RWPE2 (cell line): ENCODE data around the gene AADAC.
"Not testable (repeated sequence)": the region's sequence is repeated elsewhere in the genome, so short reads cannot be mapped to it uniquely, and the experiment has no call there.

ENCODE experiments used
- ATAC-seq: fragments of 200-7000 bp; cut with Tn5 transposase; 3 replicates; pipeline ENCODE4 v1.9.1; 2021; ENCODE audit warnings: low read depth
- DNase-seq: peaks from one replicate; pipeline ENCODE4 v3.0.0-alpha.2; 2020; ENCODE audit warnings: low spot score
- H3K27ac ChIP-seq: fragments of 450-650 bp; 2 replicates; pipeline ENCODE4 v1.5.1; 2017; ENCODE audit warnings: mild to moderate bottlenecking; ENCODE audit not compliant: poor library complexity, severe bottlenecking
- H3K27me3 ChIP-seq: fragments of 250-450 bp; sonication (Bioruptor Pico); 2 replicates; pipeline ENCODE4 v1.5.1; 2021; ENCODE audit warnings: mild to moderate bottlenecking, moderate library complexity; ENCODE audit not compliant: insufficient read depth, poor library complexity, severe bottlenecking
- H3K36me3 ChIP-seq: fragments of 250-450 bp; sonication (Bioruptor Pico); 2 replicates; pipeline ENCODE4 v1.5.1; 2020; ENCODE audit warnings: low read depth, mild to moderate bottlenecking, moderate library complexity
- H3K4me1 ChIP-seq: fragments of 250-450 bp; sonication (Bioruptor Pico); 2 replicates; pipeline ENCODE4 v1.5.1; 2021; ENCODE audit warnings: mild to moderate bottlenecking, moderate library complexity; ENCODE audit not compliant: insufficient read depth, poor library complexity, severe bottlenecking
- H3K4me3 ChIP-seq: fragments of 250-450 bp; sonication (Bioruptor Pico); 2 replicates; pipeline ENCODE4 v1.5.1; 2021; ENCODE audit warnings: mild to moderate bottlenecking, moderate library complexity; ENCODE audit not compliant: severe bottlenecking
- H3K9me3 ChIP-seq: fragments of 250-450 bp; sonication (Bioruptor Pico); 2 replicates; pipeline ENCODE4 v1.5.1; 2021; ENCODE audit warnings: mild to moderate bottlenecking, moderate library complexity; ENCODE audit not compliant: severe bottlenecking
- TF ChIP-seq, protein P1 (sequence below): fragments of 450-650 bp; IDR thresholded peaks from one replicate; pipeline ENCODE4 v1.5.1; 2017; ENCODE audit warnings: mild to moderate bottlenecking, moderate library complexity; ENCODE audit not compliant: poor library complexity, severe bottlenecking

Gene AADAC

DNA sequence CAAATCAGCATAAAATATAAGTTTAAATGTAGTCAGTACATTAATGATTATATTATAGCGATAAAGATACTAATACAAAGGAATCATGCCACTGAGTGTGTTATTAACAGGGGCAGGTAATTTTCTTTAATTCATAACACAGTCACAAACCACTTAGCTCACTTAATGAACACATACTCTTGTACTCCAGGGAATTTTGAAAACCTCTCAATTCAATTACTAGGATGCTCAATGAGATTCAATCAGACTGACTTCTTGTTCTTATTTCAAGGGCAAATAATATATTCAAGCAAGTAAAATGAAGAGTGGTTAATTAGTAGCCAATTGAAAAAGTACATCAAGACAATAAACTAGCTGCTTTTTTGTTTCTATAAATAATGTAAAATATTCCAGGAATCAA is 53.8 kb downstream of the AADAC start:
- H3K36me3 ChIP-seq = no peaks in the 10 kb centered on the region
- peaks cover 18% of the 10 kb centered on the region for H3K4me1 ChIP-seq
- ATAC-seq (no peak), DNase-seq (no peak)
- H3K27ac ChIP-seq = no peak overlapping the region
- no peaks in the 10 kb centered on the region for H3K9me3 ChIP-seq
- TF ChIP-seq, protein P1, sequence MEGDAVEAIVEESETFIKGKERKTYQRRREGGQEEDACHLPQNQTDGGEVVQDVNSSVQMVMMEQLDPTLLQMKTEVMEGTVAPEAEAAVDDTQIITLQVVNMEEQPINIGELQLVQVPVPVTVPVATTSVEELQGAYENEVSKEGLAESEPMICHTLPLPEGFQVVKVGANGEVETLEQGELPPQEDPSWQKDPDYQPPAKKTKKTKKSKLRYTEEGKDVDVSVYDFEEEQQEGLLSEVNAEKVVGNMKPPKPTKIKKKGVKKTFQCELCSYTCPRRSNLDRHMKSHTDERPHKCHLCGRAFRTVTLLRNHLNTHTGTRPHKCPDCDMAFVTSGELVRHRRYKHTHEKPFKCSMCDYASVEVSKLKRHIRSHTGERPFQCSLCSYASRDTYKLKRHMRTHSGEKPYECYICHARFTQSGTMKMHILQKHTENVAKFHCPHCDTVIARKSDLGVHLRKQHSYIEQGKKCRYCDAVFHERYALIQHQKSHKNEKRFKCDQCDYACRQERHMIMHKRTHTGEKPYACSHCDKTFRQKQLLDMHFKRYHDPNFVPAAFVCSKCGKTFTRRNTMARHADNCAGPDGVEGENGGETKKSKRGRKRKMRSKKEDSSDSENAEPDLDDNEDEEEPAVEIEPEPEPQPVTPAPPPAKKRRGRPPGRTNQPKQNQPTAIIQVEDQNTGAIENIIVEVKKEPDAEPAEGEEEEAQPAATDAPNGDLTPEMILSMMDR = no peak
- H3K27me3 ChIP-seq = no peaks in the 10 kb centered on the region
- no peak overlapping the region for H3K4me3 ChIP-seq

DNA sequence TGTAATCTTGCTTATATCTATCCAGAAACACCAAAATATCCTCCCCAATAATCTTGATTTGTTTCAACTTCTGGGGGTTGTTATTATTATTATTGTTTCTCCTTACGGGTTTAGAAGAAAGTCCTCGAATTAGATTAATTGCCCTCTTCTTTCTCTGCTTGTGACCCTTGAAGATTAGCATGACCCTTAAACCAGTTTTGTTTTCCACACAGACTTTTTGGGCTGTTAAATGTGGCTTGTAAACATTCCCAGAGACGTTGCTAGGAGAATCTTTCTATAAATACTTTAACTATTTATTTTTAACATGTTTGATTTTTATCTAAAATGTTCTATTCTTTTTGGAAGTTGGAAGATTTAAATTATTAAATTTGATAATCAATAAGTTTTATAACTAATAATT is 55.3 kb downstream of the AADAC start:
- H3K36me3 ChIP-seq = no peaks in the 10 kb centered on the region
- H3K4me1 ChIP-seq = peaks cover 12% of the 10 kb centered on the region
- H3K27ac ChIP-seq = no peak overlapping the region
- H3K4me3 ChIP-seq = no peak overlapping the region
- H3K27me3 ChIP-seq = no peaks in the 10 kb centered on the region
- ATAC-seq (no peak), DNase-seq (no peak)
- no peaks in the 10 kb centered on the region for H3K9me3 ChIP-seq
- TF ChIP-seq, protein P1 = no peak

- no peaks in the 10 kb centered on the region for H3K9me3 ChIP-seq
- DNase-seq = no peak
- H3K27ac ChIP-seq = no peak overlapping the region
- TF ChIP-seq, protein P1 = no peak
- no peaks in the 10 kb centered on the region for H3K27me3 ChIP-seq
- no peak overlapping the region for H3K4me3 ChIP-seq
- H3K4me1 ChIP-seq = no peaks in the 10 kb centered on the region
- no peaks in the 10 kb centered on the region for H3K36me3 ChIP-seq
- no peak for ATAC-seq
These were observed 57.9 kb downstream of the AADAC start for GRCh38 chr3:151871639-151872468.

DNA sequence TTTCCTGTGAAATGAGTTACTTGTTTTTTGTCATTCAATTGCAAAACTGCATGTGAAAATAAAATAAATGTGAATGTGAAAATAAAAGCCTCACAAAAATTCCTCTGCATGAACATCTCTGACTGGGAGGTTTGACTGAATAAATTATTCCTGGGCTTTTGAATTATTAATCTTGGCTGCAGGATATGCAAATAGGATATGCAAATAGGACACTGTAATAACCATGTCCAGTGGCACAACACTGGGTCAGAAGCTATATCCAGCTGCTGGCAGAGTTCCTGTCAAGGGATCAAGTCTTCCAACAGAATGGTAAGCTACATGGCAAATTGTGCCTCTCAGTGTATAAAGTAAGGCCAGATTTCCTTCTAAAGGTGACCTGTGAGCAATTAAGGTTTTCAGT is 59.5 kb downstream of the AADAC start, which contains the start of gene SUCNR1:
TSS of gene SUCNR1 (plus strand) at position 246 of the 400 bp plus-strand sequence. CDS start 6,250 bp downstream, outside the sequence.
- Histone ChIP-seq H3K27ac (no peak within 1 kb of the TSS), H3K27me3 (no peaks in the 10 kb centered on the region)

GRCh38 chr3:151874079-151874478 is 60.2 kb downstream of the AADAC start:
- not testable (repeated sequence) for H3K36me3 ChIP-seq, H3K4me1 ChIP-seq, ATAC-seq, H3K9me3 ChIP-seq, DNase-seq, H3K4me3 ChIP-seq, H3K27me3 ChIP-seq, H3K27ac ChIP-seq

More for the DNA sequence above, 59.5 kb downstream of the AADAC start, which contains the start of gene SUCNR1:
- TF ChIP-seq, protein P1 = no peak
- no peak within 1 kb of the TSS for H3K4me3 ChIP-seq
- H3K36me3 ChIP-seq = no peaks in the 10 kb centered on the region
- H3K9me3 ChIP-seq = no peaks in the 10 kb centered on the region
- ATAC-seq (no peak), DNase-seq (no peak)
- no peaks in the 10 kb centered on the region for H3K4me1 ChIP-seq
